Fibroblast of lung (primary cell): Measurements from ENCODE around the gene ADCY9. TPM values are rescaled to one million over a fixed set of nuclear protein-coding genes. Genes with fewer than 3 reads are reported as not detected.
A peak's percentile ranks its signal among the peaks of the same experiment; 100 is the strongest.

Experiments
- DNase-seq, 2 donors: peaks; one replicate each; pipeline versions ENCODE4 v3.0.0 to v3.0.0-alpha.2; 2010; ENCODE audit warnings: low read depth in 2 of 2
- H2AFZ ChIP-seq: 2 replicates; pipeline ENCODE4 v1.5.1; 2012; ENCODE audit warnings: low read length, control low read depth, inconsistent platforms
- H3K27ac ChIP-seq: 2 replicates; pipeline ENCODE4 v1.5.1; 2011; ENCODE audit warnings: low read length, control low read depth; ENCODE audit not compliant: insufficient read depth
- H3K27me3 ChIP-seq: 2 replicates; pipeline ENCODE4 v1.5.1; 2011; ENCODE audit warnings: mild to moderate bottlenecking, low read length; ENCODE audit not compliant: control insufficient read depth, insufficient read depth
- H3K36me3 ChIP-seq: 2 replicates; pipeline ENCODE4 v1.5.1; 2011; ENCODE audit warnings: low read length; ENCODE audit not compliant: control insufficient read depth, insufficient read depth
- H3K4me1 ChIP-seq: 2 replicates; pipeline ENCODE4 v1.5.1; 2011; ENCODE audit warnings: low read length; ENCODE audit not compliant: control insufficient read depth, insufficient read depth; ENCODE audit errors: extremely low read depth
- H3K4me2 ChIP-seq: 2 replicates; pipeline ENCODE4 v1.5.1; 2011; ENCODE audit warnings: low read length, control low read depth; ENCODE audit not compliant: insufficient read depth; ENCODE audit errors: extremely low read depth
- H3K4me3 ChIP-seq, 4 experiments: fragments of 200-600 bp in 1 of 4; sonication (generic) in 1 of 4; replicated peaks in 1 of 4; 2 replicates each; pipeline ENCODE4 v1.5.1; 2011 to 2016; ENCODE audit warnings: low read length in 4 of 4, low read depth in 3 of 4, mild to moderate bottlenecking in 3 of 4, control low read depth in 2 of 4, inconsistent platforms in 1 of 4, mixed read lengths in 1 of 4; ENCODE audit not compliant: insufficient read depth in 1 of 4; ENCODE audit errors: control extremely low read depth in 1 of 4
- H3K79me2 ChIP-seq: 2 replicates; pipeline ENCODE4 v1.5.1; 2012; ENCODE audit warnings: mild to moderate bottlenecking, low read length, inconsistent platforms; ENCODE audit not compliant: control insufficient read depth, insufficient read depth
- H3K9ac ChIP-seq: 2 replicates; pipeline ENCODE4 v1.5.1; 2011; ENCODE audit warnings: mild to moderate bottlenecking, low read length, control low read depth; ENCODE audit not compliant: insufficient read depth
- H3K9me3 ChIP-seq: 2 replicates; pipeline ENCODE4 v1.5.1; 2012; ENCODE audit warnings: low read depth, low read length; ENCODE audit not compliant: control insufficient read depth, insufficient read depth
- H4K20me1 ChIP-seq: 2 replicates; pipeline ENCODE4 v1.5.1; 2011; ENCODE audit warnings: low read length; ENCODE audit not compliant: control insufficient read depth, insufficient read depth; ENCODE audit errors: extremely low read depth
- EZH2 ChIP-seq: IDR thresholded peaks from 2 replicates; pipeline ENCODE4 v1.5.1; 2012; ENCODE audit warnings: low read length, control low read depth, mild to moderate bottlenecking; ENCODE audit errors: missing control alignments
- polyA plus RNA-seq, 2 donors: library from polyadenylated mRNA; depleted of rRNA in 1 of 2; stranded (reverse) in 1 of 2; unstranded in 1 of 2; fragments of >200 nt; gene quantifications; 2 replicates each; pipeline ENCODE4 v1.2.1, GENCODE V29; 2011 to 2012; ENCODE audit warnings: missing spikeins in 1 of 2
- total RNA-seq: library from RNA; depleted of rRNA; stranded (reverse); fragments of >200 nt; gene quantifications from 2 replicates; pipeline ENCODE4 v1.2.1, GENCODE V29; 2014
- TF ChIP-seq, protein P1 (sequence below), 2 donors: IDR thresholded peaks in 1 of 2; conservative IDR thresholded peaks in 1 of 2; 1 replicate in 1 of 2; 2 replicates in 1 of 2; pipeline ENCODE4 v1.5.1; 2011 to 2012; ENCODE audit warnings: low read length in 2 of 2, control low read depth in 1 of 2, inconsistent platforms in 1 of 2, low read depth in 1 of 2, mild to moderate bottlenecking in 1 of 2

ADCY9 gene
- total and polyA plus RNA-seq, 2 donors (not counting 1 experiment from before 2014, with no cell fraction given) = 22.1 to 37.0 TPM

DNA sequence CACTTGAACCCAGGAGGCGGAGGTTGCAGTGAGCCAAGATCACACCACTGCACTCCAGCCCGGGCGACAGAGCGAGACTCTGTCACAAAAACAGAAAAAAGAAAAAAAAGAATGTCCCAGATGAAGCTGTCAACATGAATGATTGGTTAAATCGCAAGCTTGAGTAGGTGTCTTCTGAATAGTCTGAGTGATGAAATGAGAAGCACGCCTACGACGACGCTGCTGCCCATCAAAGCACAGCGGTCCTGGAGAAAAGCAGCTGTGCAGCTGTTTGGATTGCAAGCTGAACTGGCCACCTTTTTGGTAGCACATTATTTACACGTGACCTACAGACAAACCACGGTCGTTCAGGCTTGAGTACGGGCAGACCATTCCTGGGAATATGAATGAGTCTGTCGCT lies 12.5 kb downstream of the ADCY9 start:
- Histone ChIP-seq H3K79me2 (peaks cover 4% of the 10 kb centered on the region), H3K27me3 (no peaks in the 10 kb centered on the region), H3K36me3 (no peaks in the 10 kb centered on the region), H3K4me1 (no peaks in the 10 kb centered on the region), H4K20me1 (no peaks in the 10 kb centered on the region), H3K4me3 (no peak overlapping the region), H2AFZ (no peak overlapping the region), H3K4me2 (no peak overlapping the region), H3K9ac (no peak overlapping the region), H3K27ac (no peak overlapping the region), H3K9me3 (no peaks in the 10 kb centered on the region)
- DNase-seq = peak; percentile 33 to 44
- TF ChIP-seq EZH2 = no peak
- TF ChIP-seq, protein P1, sequence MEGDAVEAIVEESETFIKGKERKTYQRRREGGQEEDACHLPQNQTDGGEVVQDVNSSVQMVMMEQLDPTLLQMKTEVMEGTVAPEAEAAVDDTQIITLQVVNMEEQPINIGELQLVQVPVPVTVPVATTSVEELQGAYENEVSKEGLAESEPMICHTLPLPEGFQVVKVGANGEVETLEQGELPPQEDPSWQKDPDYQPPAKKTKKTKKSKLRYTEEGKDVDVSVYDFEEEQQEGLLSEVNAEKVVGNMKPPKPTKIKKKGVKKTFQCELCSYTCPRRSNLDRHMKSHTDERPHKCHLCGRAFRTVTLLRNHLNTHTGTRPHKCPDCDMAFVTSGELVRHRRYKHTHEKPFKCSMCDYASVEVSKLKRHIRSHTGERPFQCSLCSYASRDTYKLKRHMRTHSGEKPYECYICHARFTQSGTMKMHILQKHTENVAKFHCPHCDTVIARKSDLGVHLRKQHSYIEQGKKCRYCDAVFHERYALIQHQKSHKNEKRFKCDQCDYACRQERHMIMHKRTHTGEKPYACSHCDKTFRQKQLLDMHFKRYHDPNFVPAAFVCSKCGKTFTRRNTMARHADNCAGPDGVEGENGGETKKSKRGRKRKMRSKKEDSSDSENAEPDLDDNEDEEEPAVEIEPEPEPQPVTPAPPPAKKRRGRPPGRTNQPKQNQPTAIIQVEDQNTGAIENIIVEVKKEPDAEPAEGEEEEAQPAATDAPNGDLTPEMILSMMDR (conservative IDR thresholded peaks at IDR 0.05 in 1 of 2, IDR thresholded peaks at IDR 0.05 in 1 of 2; ENCODE audit: low read depth in 1 of 2, low read length in 2 of 2) = no peak

DNA sequence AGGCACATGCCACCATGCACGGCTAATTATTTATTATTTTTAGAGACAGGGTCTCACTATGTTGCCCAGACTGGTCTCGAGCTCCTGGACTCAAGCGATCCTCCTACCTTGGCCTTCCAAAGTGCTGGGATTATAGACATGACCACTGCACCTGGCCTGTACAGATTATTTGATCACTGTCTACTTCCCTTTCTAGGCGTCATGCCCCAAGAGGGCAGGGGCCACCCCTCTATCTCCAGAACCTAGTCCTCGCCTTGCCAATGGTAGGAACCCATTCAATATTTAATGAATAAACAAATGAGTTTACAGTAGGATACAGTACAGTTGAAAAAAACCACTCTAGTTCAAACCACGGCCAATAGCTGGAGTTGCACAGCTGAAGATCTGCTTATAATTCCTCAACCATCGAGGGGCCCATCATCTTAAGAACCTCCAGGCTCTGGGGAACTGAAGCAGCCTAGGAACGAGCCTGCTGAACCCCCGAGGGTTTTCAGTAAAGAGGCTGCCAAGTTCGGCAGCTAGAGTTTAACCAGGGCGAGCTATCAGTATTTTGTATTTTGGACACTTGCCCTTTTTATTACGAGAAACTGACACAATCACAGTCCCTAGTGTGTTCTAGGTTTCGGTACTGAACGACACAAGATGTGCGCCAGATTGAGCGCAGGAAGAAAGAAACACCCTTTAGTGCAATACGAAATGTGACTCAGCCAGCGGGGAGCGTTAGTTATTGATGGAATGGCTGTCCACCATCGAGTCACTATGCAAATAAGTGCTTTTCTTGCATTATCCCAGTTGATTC lies 14.6 kb downstream of the ADCY9 start:
- DNase-seq = no peak
- Histone ChIP-seq H3K4me1 (peaks cover 5% of the 10 kb centered on the region), H3K79me2 (peaks cover 7% of the 10 kb centered on the region), H3K9ac (no peak overlapping the region), H2AFZ (no peak overlapping the region), H3K36me3 (no peaks in the 10 kb centered on the region), H3K4me3 (no peak overlapping the region), H4K20me1 (no peaks in the 10 kb centered on the region), H3K9me3 (no peaks in the 10 kb centered on the region), H3K27ac (peak overlapping the region; percentile 34), H3K4me2 (no peak overlapping the region), H3K27me3 (no peaks in the 10 kb centered on the region)
- TF ChIP-seq, protein P1 (conservative IDR thresholded peaks at IDR 0.05 in 1 of 2, IDR thresholded peaks at IDR 0.05 in 1 of 2; ENCODE audit: low read depth in 1 of 2, low read length in 2 of 2) = no peak
- no peak for TF ChIP-seq EZH2

DNA sequence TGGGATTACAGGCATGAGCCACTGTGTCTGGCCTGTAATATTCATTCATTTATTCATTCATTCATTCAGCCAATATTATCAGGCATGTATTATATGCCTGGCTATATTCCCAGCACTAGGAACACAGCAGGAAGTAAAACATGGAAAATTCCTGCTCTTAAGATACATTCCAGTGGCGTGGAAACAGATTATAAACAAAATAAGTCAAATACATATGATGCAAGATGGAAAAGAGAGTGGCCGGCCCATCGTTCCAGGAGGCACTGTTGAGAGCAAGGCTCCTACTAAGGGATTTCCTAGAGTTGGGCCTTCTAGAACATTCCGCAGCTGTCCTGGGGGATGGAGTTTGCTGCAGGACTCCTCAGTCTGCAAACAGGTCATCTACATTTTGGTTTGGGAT lies 17.7 kb downstream of the ADCY9 start:
- TF ChIP-seq, protein P1 (conservative IDR thresholded peaks at IDR 0.05 in 1 of 2, IDR thresholded peaks at IDR 0.05 in 1 of 2; ENCODE audit: low read depth in 1 of 2, low read length in 2 of 2) = no peak
- TF ChIP-seq EZH2 = no peak
- H3K27me3 ChIP-seq = no peaks in the 10 kb centered on the region
- no peaks in the 10 kb centered on the region for H4K20me1 ChIP-seq
- peaks cover 10% of the 10 kb centered on the region for H3K79me2 ChIP-seq
- H3K4me3 ChIP-seq = no peak overlapping the region
- H3K9me3 ChIP-seq = no peaks in the 10 kb centered on the region
- no peak overlapping the region for H3K9ac ChIP-seq
- no peak overlapping the region for H3K4me2 ChIP-seq
- no peaks in the 10 kb centered on the region for H3K36me3 ChIP-seq
- no peak overlapping the region for H3K27ac ChIP-seq
- H3K4me1 ChIP-seq = peaks cover 5% of the 10 kb centered on the region
- peak in 1 of 2 donors; percentile 57 for DNase-seq
- H2AFZ ChIP-seq = no peak overlapping the region
